SK-N-SH (cell line): Measurements from ENCODE around the gene TNIP3. TPM values are rescaled to one million over a fixed set of nuclear protein-coding genes. Genes with fewer than 3 reads are reported as not detected.

Experiments
- CTCF ChIA-PET: fragments of 300-600, 350-600 bp; formaldehyde crosslinking; extraction: SDS; loops from one replicate; lab custom pipeline; 2021; lab: Yijun Ruan, JAX
- POLR2A ChIA-PET: fragments of 350-600 bp; sonication (Branson Sonifier 250); formaldehyde crosslinking; extraction: SDS; loops from one replicate; lab custom pipeline; 2020; ENCODE audit warnings: antibody characterized with exemption, inconsistent platforms; lab: Yijun Ruan, JAX
- DNase-seq: peaks from one replicate; pipeline ENCODE4 v3.0.0; 2012
- H2AFZ ChIP-seq: fragments of 200-600 bp; sonication (generic); 2 replicates; pipeline ENCODE4 v1.8.1; 2016; ENCODE audit warnings: antibody characterized with exemption, mild to moderate bottlenecking, low read depth
- H3F3A ChIP-seq: fragments of 200-600 bp; sonication (generic); replicated peaks from 2 replicates; pipeline ENCODE3; 2016; ENCODE audit warnings: antibody characterized with exemption, mild to moderate bottlenecking; ENCODE audit not compliant: insufficient read depth
- H3K27ac ChIP-seq, 2 experiments: fragments of 200-500 bp in 1 of 2; fragments of 200-600 bp in 1 of 2; sonication (Bioruptor generic) in 1 of 2; sonication (generic), shearing (Covaris generic) in 1 of 2; 2 replicates each; pipeline versions ENCODE4 v1.5.1 to v1.6.1; 2014 to 2016; ENCODE audit warnings: low read depth in 2 of 2, inconsistent platforms in 1 of 2, low read length in 1 of 2, mild to moderate bottlenecking in 1 of 2, mixed read lengths in 1 of 2
- H3K27me3 ChIP-seq: fragments of 200-600 bp; sonication (generic), shearing (Covaris generic); 2 replicates; pipeline ENCODE4 v1.6.1; 2016; ENCODE audit warnings: mixed run types; ENCODE audit not compliant: insufficient read depth
- H3K36me3 ChIP-seq, 2 experiments: fragments of 200-500 bp in 1 of 2; fragments of 200-600 bp in 1 of 2; sonication (Bioruptor generic) in 1 of 2; sonication (generic) in 1 of 2; replicated peaks in 1 of 2; 2 replicates each; pipeline versions ENCODE3 to v1.5.1; 2014 to 2016; ENCODE audit warnings: low read length in 1 of 2, mild to moderate bottlenecking in 1 of 2; ENCODE audit not compliant: insufficient read depth in 2 of 2, control insufficient read depth in 1 of 2
- H3K4me1 ChIP-seq, 2 experiments: fragments of 200-500 bp in 1 of 2; fragments of 200-600 bp in 1 of 2; sonication (Bioruptor generic) in 1 of 2; sonication (generic), shearing (Covaris generic) in 1 of 2; 2 replicates each; pipeline versions ENCODE4 v1.5.1 to v1.6.1; 2014 to 2016; ENCODE audit warnings: low read depth in 1 of 2, low read length in 1 of 2, mixed run types in 1 of 2; ENCODE audit not compliant: insufficient read depth in 2 of 2, control insufficient read depth in 1 of 2
- H3K4me2 ChIP-seq: fragments of 200-600 bp; sonication (generic), shearing (Covaris generic); 2 replicates; pipeline ENCODE4 v1.6.1; 2017; ENCODE audit warnings: mixed run types
- H3K4me3 ChIP-seq, 2 experiments: fragments of 200-500 bp in 1 of 2; fragments of 200-600 bp in 1 of 2; sonication (Bioruptor generic) in 1 of 2; sonication (generic), shearing (Covaris generic) in 1 of 2; 2 replicates each; pipeline versions ENCODE4 v1.5.1 to v1.8.1; 2014 to 2016; ENCODE audit warnings: low read depth in 2 of 2, inconsistent platforms in 1 of 2, low read length in 1 of 2, mild to moderate bottlenecking in 1 of 2, mixed read lengths in 1 of 2, moderate library complexity in 1 of 2
- H3K79me2 ChIP-seq: fragments of 200-600 bp; sonication (generic); 2 replicates; pipeline ENCODE4 v1.8.1; 2017; ENCODE audit warnings: mild to moderate bottlenecking; ENCODE audit not compliant: insufficient read depth
- H3K9ac ChIP-seq: fragments of 200-600 bp; sonication (generic); 2 replicates; pipeline ENCODE4 v1.6.1; 2017; ENCODE audit warnings: mixed run types
- H3K9me2 ChIP-seq: fragments of 200-600 bp; sonication (generic); 2 replicates; pipeline ENCODE4 v1.6.1; 2017; ENCODE audit warnings: mixed run types
- H3K9me3 ChIP-seq: fragments of 200-600 bp; sonication (generic); 2 replicates; pipeline ENCODE4 v1.6.1; 2017; ENCODE audit warnings: mixed run types, mild to moderate bottlenecking, moderate library complexity
- H4K20me1 ChIP-seq: fragments of 200-600 bp; sonication (generic); 2 replicates; pipeline ENCODE4 v1.6.1; 2017; ENCODE audit warnings: mild to moderate bottlenecking, mixed run types; ENCODE audit not compliant: insufficient read depth
- EZH2phosphoT487 ChIP-seq: fragments of 200-600 bp; sonication (generic); IDR thresholded peaks from 2 replicates; pipeline ENCODE4 v1.6.1; 2017; ENCODE audit warnings: low read depth, mixed run types, mild to moderate bottlenecking, antibody characterized with exemption, moderate library complexity, borderline replicate concordance
- FOXJ3 ChIP-seq: sonication (generic); formaldehyde crosslinking; IDR thresholded peaks from 2 replicates; pipeline ENCODE4 v1.5.1; 2020; ENCODE audit warnings: mild to moderate bottlenecking, missing genetic modification reagents
- FOXM1 ChIP-seq: IDR thresholded peaks from 2 replicates; pipeline ENCODE4 v1.4.0; 2012; ENCODE audit warnings: low read depth, mild to moderate bottlenecking
- GABPA ChIP-seq: IDR thresholded peaks from 2 replicates; pipeline ENCODE4 v1.4.0; 2012; ENCODE audit warnings: low read depth, mild to moderate bottlenecking
- GATA2 ChIP-seq: sonication (generic); formaldehyde crosslinking; IDR thresholded peaks from 2 replicates; pipeline ENCODE4 v1.5.0; 2020; ENCODE audit warnings: mild to moderate bottlenecking, missing genetic modification reagents
- JUND ChIP-seq: IDR thresholded peaks from 2 replicates; pipeline ENCODE4 v1.4.0; 2012
- MEF2A ChIP-seq: IDR thresholded peaks from 2 replicates; pipeline ENCODE4 v1.4.0; 2012; ENCODE audit warnings: low read depth, borderline replicate concordance
- MXI1 ChIP-seq: IDR thresholded peaks from 2 replicates; pipeline ENCODE4 v1.6.1; 2012; ENCODE audit warnings: mild to moderate bottlenecking, low read depth, low read length, improper control_type of control experiment
- REST ChIP-seq: IDR thresholded peaks from 2 replicates; pipeline ENCODE4 v1.6.1; 2012; ENCODE audit warnings: mild to moderate bottlenecking, low read depth, low read length, moderate library complexity
- RXRA ChIP-seq: IDR thresholded peaks from 2 replicates; pipeline ENCODE4 v1.4.0; 2012; ENCODE audit warnings: low read depth, mild to moderate bottlenecking, borderline replicate concordance
- SIN3A ChIP-seq: IDR thresholded peaks from 2 replicates; pipeline ENCODE4 v1.6.1; 2012; ENCODE audit warnings: low read depth, mild to moderate bottlenecking, low read length, moderate library complexity, borderline replicate concordance
- SMC3 ChIP-seq: IDR thresholded peaks from 2 replicates; pipeline ENCODE4 v1.6.1; 2012; ENCODE audit warnings: low read depth, low read length, improper control_type of control experiment
- TEAD4 ChIP-seq: IDR thresholded peaks from 2 replicates; pipeline ENCODE4 v1.4.0; 2012; ENCODE audit warnings: mild to moderate bottlenecking, borderline replicate concordance; ENCODE audit not compliant: insufficient read depth
- YY1 ChIP-seq: IDR thresholded peaks from 2 replicates; pipeline ENCODE4 v1.4.0; 2012; ENCODE audit warnings: low read depth, mild to moderate bottlenecking
- ZBTB33 ChIP-seq: IDR thresholded peaks from 2 replicates; pipeline ENCODE4 v1.4.0; 2012; ENCODE audit warnings: low read depth, borderline replicate concordance
- WGBS: methylation state at CpG from one replicate; pipeline ENCODE4 v1.1.6; 2017; ENCODE audit warnings: low lambda C conversion rate; 5-methylcytosine and 5-hydroxymethylcytosine counted together
- polyA plus RNA-seq, 3 experiments: library from polyadenylated mRNA; depleted of rRNA; stranded (reverse); fragments of >200 nt; gene quantifications; 2 replicates each; pipeline ENCODE4 v1.2.3, GENCODE V29; 2012
- TF ChIP-seq, protein P1 (sequence below): IDR thresholded peaks from 2 replicates; pipeline ENCODE4; 2012
- TF ChIP-seq, protein P2 (sequence below): IDR thresholded peaks from 2 replicates; pipeline ENCODE4 v1.4.0; 2012; ENCODE audit warnings: low read depth
- TF ChIP-seq, protein P3 (sequence below): IDR thresholded peaks from 2 replicates; pipeline ENCODE4 v1.4.0; 2012; ENCODE audit warnings: low read depth, borderline replicate concordance
- TF ChIP-seq, protein P4 (sequence below): fragments of 200-600 bp; sonication (generic); IDR thresholded peaks from 2 replicates; pipeline ENCODE4 v1.6.1; 2017; ENCODE audit warnings: antibody characterized with exemption, mild to moderate bottlenecking, moderate library complexity

TNIP3 gene
- polyA plus RNA-seq, 1 of the 3 experiments (the other 2 are of a cell fraction): 0.15 TPM

- H3K9ac ChIP-seq: no peak overlapping the region
- no peak overlapping the region for H3K27ac ChIP-seq
- H3K4me3 ChIP-seq: no peak overlapping the region
- no peak overlapping the region for H3K4me2 ChIP-seq
- DNase-seq: no peak
- H3K9me3 ChIP-seq: no peaks in the 10 kb centered on the region
- no peaks in the 10 kb centered on the region for H3K4me1 ChIP-seq
- 18% methylated on average over 1 of the region's 1 CpG for WGBS
- H3K79me2 ChIP-seq: no peaks in the 10 kb centered on the region
- ChIA-PET CTCF (interaction anchor here (1.6 kb wide), 1 partner anchor 19 kb away, joined by 3 read pairs; no protein-coding TSS in a partner anchor), POLR2A (no interaction called here)
- no peaks in the 10 kb centered on the region for H3F3A ChIP-seq
- no peak overlapping the region for H2AFZ ChIP-seq
- no peaks in the 10 kb centered on the region for H3K27me3 ChIP-seq
- no peaks in the 10 kb centered on the region for H3K9me2 ChIP-seq
- no peaks in the 10 kb centered on the region for H3K36me3 ChIP-seq
- TF ChIP-seq FOXM1: no peak
- no peak for TF ChIP-seq GABPA
- TF ChIP-seq YY1: no peak
- TF ChIP-seq, protein P1, sequence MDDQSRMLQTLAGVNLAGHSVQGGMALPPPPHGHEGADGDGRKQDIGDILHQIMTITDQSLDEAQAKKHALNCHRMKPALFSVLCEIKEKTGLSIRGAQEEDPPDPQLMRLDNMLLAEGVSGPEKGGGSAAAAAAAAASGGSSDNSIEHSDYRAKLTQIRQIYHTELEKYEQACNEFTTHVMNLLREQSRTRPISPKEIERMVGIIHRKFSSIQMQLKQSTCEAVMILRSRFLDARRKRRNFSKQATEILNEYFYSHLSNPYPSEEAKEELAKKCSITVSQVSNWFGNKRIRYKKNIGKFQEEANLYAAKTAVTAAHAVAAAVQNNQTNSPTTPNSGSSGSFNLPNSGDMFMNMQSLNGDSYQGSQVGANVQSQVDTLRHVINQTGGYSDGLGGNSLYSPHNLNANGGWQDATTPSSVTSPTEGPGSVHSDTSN: no peak
- TF ChIP-seq SIN3A: no peak
- no peak for TF ChIP-seq TEAD4
- H4K20me1 ChIP-seq: no peaks in the 10 kb centered on the region
These were observed 23.1 kb upstream of the TNIP3 start for GRCh38 chr4:121187206-121187605.

DNA sequence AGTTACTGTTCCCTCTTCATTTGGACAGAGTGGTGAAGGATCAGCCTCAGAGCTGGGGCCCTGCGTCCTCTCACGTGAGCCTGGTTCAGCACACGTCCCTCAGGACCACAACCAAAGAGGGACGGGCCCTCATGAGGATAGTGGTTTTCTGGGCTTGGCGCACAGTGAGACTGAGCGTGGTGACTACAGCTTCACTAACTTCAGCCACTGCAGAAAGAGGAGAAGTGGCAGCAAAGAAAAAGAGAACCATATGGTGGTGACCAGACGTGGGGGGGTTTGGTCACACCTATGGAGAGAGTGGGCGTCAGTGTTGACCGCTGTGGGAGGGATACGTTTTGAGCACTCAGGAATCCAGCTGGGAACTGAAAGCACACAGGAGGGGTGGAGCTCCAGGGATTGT lies 21.8 kb upstream of the TNIP3 start:
- no peak for TF ChIP-seq SMC3
- no peak for TF ChIP-seq MEF2A
- TF ChIP-seq, protein P2, sequence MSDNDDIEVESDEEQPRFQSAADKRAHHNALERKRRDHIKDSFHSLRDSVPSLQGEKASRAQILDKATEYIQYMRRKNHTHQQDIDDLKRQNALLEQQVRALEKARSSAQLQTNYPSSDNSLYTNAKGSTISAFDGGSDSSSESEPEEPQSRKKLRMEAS: no peak
- no peak for TF ChIP-seq YY1
- TF ChIP-seq ZBTB33: no peak
- no peak for TF ChIP-seq GATA2 (CRISPR knock-in tag)
- TF ChIP-seq, protein P3, sequence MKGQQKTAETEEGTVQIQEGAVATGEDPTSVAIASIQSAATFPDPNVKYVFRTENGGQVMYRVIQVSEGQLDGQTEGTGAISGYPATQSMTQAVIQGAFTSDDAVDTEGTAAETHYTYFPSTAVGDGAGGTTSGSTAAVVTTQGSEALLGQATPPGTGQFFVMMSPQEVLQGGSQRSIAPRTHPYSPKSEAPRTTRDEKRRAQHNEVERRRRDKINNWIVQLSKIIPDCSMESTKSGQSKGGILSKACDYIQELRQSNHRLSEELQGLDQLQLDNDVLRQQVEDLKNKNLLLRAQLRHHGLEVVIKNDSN: no peak
- no peak for TF ChIP-seq FOXJ3 (CRISPR knock-in tag)
- no peak for TF ChIP-seq JUND
- TF ChIP-seq EZH2phosphoT487: no peak
- no peak for TF ChIP-seq REST
- TF ChIP-seq, protein P4, sequence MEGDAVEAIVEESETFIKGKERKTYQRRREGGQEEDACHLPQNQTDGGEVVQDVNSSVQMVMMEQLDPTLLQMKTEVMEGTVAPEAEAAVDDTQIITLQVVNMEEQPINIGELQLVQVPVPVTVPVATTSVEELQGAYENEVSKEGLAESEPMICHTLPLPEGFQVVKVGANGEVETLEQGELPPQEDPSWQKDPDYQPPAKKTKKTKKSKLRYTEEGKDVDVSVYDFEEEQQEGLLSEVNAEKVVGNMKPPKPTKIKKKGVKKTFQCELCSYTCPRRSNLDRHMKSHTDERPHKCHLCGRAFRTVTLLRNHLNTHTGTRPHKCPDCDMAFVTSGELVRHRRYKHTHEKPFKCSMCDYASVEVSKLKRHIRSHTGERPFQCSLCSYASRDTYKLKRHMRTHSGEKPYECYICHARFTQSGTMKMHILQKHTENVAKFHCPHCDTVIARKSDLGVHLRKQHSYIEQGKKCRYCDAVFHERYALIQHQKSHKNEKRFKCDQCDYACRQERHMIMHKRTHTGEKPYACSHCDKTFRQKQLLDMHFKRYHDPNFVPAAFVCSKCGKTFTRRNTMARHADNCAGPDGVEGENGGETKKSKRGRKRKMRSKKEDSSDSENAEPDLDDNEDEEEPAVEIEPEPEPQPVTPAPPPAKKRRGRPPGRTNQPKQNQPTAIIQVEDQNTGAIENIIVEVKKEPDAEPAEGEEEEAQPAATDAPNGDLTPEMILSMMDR: no peak
- TF ChIP-seq MXI1: no peak
- TF ChIP-seq RXRA: no peak
- H3K27me3 ChIP-seq: no peaks in the 10 kb centered on the region
- ChIA-PET POLR2A (no interaction called here), CTCF (interaction anchor here (1.4 kb wide), 1 partner anchor 38 kb away, joined by 3 read pairs; no protein-coding TSS in a partner anchor)
- H3K79me2 ChIP-seq: no peaks in the 10 kb centered on the region
- no peaks in the 10 kb centered on the region for H3K4me1 ChIP-seq
- no peaks in the 10 kb centered on the region for H3K9me2 ChIP-seq
- no peak overlapping the region for H3K9ac ChIP-seq
- H4K20me1 ChIP-seq: no peaks in the 10 kb centered on the region
- WGBS: 71% methylated on average over 10 of the region's 10 CpGs
- H3K4me3 ChIP-seq: no peak overlapping the region
- H3K27ac ChIP-seq: no peak overlapping the region
- H3F3A ChIP-seq: no peaks in the 10 kb centered on the region
- DNase-seq: no peak
- no peaks in the 10 kb centered on the region for H3K36me3 ChIP-seq
- H2AFZ ChIP-seq: no peak overlapping the region
- H3K9me3 ChIP-seq: no peaks in the 10 kb centered on the region
- H3K4me2 ChIP-seq: no peak overlapping the region
